HEK293 (cell line): ENCODE measurements around the gene STX18.
A peak's percentile ranks its signal among the peaks of the same experiment; 100 is the strongest.

ENCODE experiments used
- BCL6B ChIP-seq: fragments of 450-650 bp; formaldehyde crosslinking; IDR thresholded peaks from 2 replicates; pipeline ENCODE4 v1.5.1; 2017; ENCODE audit warnings: missing biosample characterization, missing genetic modification characterization
- EGR2 ChIP-seq: fragments of 450-650 bp; formaldehyde crosslinking; IDR thresholded peaks from 2 replicates; pipeline ENCODE4 v1.5.1; 2016; ENCODE audit warnings: low read depth, missing biosample characterization, missing genetic modification characterization
- HIC1 ChIP-seq: fragments of 450-650 bp; formaldehyde crosslinking; IDR thresholded peaks from 2 replicates; pipeline ENCODE4 v1.5.1; 2016; ENCODE audit warnings: missing biosample characterization, missing genetic modification characterization
- PATZ1 ChIP-seq: fragments of 450-650 bp; formaldehyde crosslinking; IDR thresholded peaks from 2 replicates; pipeline ENCODE4 v1.5.1; 2016; ENCODE audit warnings: missing biosample characterization, missing genetic modification characterization
- SCRT2 ChIP-seq: fragments of 450-650 bp; formaldehyde crosslinking; IDR thresholded peaks from 2 replicates; pipeline ENCODE4 v1.5.1; 2016; ENCODE audit warnings: missing biosample characterization, missing genetic modification characterization
- ZBTB49 ChIP-seq: fragments of 450-650 bp; formaldehyde crosslinking; IDR thresholded peaks from 2 replicates; pipeline ENCODE4 v1.5.1; 2016; ENCODE audit warnings: missing biosample characterization, missing genetic modification characterization, low read depth
- ZBTB7A ChIP-seq: fragments of 450-650 bp; formaldehyde crosslinking; IDR thresholded peaks from 2 replicates; pipeline ENCODE4 v1.5.1; 2016; ENCODE audit warnings: low read depth, missing biosample characterization, missing genetic modification characterization
- ZEB2 ChIP-seq: fragments of 450-650 bp; formaldehyde crosslinking; IDR thresholded peaks from 2 replicates; pipeline ENCODE4 v1.5.1; 2016; ENCODE audit warnings: missing biosample characterization, missing genetic modification characterization
- ZNF133 ChIP-seq: fragments of 450-650 bp; formaldehyde crosslinking; IDR thresholded peaks from 2 replicates; pipeline ENCODE4 v1.5.1; 2016; ENCODE audit warnings: missing biosample characterization, missing genetic modification characterization
- ZNF169 ChIP-seq: fragments of 450-650 bp; formaldehyde crosslinking; IDR thresholded peaks from 2 replicates; pipeline ENCODE4 v1.5.1; 2016; ENCODE audit warnings: missing biosample characterization, missing genetic modification characterization
- ZNF24 ChIP-seq: fragments of 450-650 bp; formaldehyde crosslinking; IDR thresholded peaks from 2 replicates; pipeline ENCODE4 v1.5.1; 2016; ENCODE audit warnings: missing biosample characterization, missing genetic modification characterization
- ZNF280D ChIP-seq: fragments of 450-650 bp; formaldehyde crosslinking; IDR thresholded peaks from 2 replicates; pipeline ENCODE4 v1.5.1; 2016; ENCODE audit warnings: missing biosample characterization, missing genetic modification characterization
- ZNF391 ChIP-seq: fragments of 450-650 bp; formaldehyde crosslinking; IDR thresholded peaks from 2 replicates; pipeline ENCODE4 v1.5.1; 2016; ENCODE audit warnings: low read depth, missing biosample characterization, missing genetic modification characterization, borderline replicate concordance
- ZNF416 ChIP-seq: fragments of 450-650 bp; formaldehyde crosslinking; IDR thresholded peaks from 2 replicates; pipeline ENCODE4 v1.5.1; 2016; ENCODE audit warnings: missing biosample characterization, missing genetic modification characterization
- ZNF510 ChIP-seq: fragments of 450-650 bp; formaldehyde crosslinking; IDR thresholded peaks from 2 replicates; pipeline ENCODE4 v1.5.1; 2018; ENCODE audit warnings: mild to moderate bottlenecking, missing genetic modification characterization, missing biosample characterization; ENCODE audit not compliant: insufficient replicate concordance
- ZNF521 ChIP-seq: fragments of 450-650 bp; formaldehyde crosslinking; IDR thresholded peaks from 2 replicates; pipeline ENCODE4 v1.5.1; 2017; ENCODE audit warnings: missing biosample characterization, mild to moderate bottlenecking, missing genetic modification characterization
- ZNF530 ChIP-seq: fragments of 450-650 bp; formaldehyde crosslinking; IDR thresholded peaks from 2 replicates; pipeline ENCODE4 v1.5.1; 2016; ENCODE audit warnings: low read depth, missing biosample characterization, missing genetic modification characterization
- ZNF544 ChIP-seq: fragments of 450-650 bp; formaldehyde crosslinking; IDR thresholded peaks from 2 replicates; pipeline ENCODE4 v1.5.0; 2017; ENCODE audit warnings: missing biosample characterization, missing genetic modification characterization
- ZNF561 ChIP-seq: fragments of 450-650 bp; IDR thresholded peaks from 2 replicates; pipeline ENCODE4 v1.5.1; 2018; ENCODE audit warnings: missing biosample characterization, missing genetic modification characterization, borderline replicate concordance
- ZNF677 ChIP-seq: fragments of 450-650 bp; IDR thresholded peaks from 2 replicates; pipeline ENCODE4 v1.5.0; 2018; ENCODE audit warnings: missing biosample characterization, mild to moderate bottlenecking, missing genetic modification characterization, moderate library complexity
- TF ChIP-seq, protein P1 (sequence below): fragments of 450-650 bp; formaldehyde crosslinking; IDR thresholded peaks from 2 replicates; pipeline ENCODE4 v1.5.1; 2016; ENCODE audit warnings: missing biosample characterization, missing genetic modification characterization
- TF ChIP-seq, protein P2 (sequence below): fragments of 450-650 bp; formaldehyde crosslinking; IDR thresholded peaks from 2 replicates; pipeline ENCODE4 v1.5.1; 2016; ENCODE audit warnings: missing biosample characterization, missing genetic modification characterization

STX18 gene

GRCh38 chr4:4541661-4542570 is at the start of gene STX18 (continued):
- TF ChIP-seq HIC1 (tag by site-specific recombination), result peak; percentile 51; the same call in 1 of the 2 replicates
- no peak for TF ChIP-seq ZNF544
- TF ChIP-seq EGR2, result peak; percentile 82
- no peak for TF ChIP-seq ZNF677 (tag by site-specific recombination)
- TF ChIP-seq, protein P1, sequence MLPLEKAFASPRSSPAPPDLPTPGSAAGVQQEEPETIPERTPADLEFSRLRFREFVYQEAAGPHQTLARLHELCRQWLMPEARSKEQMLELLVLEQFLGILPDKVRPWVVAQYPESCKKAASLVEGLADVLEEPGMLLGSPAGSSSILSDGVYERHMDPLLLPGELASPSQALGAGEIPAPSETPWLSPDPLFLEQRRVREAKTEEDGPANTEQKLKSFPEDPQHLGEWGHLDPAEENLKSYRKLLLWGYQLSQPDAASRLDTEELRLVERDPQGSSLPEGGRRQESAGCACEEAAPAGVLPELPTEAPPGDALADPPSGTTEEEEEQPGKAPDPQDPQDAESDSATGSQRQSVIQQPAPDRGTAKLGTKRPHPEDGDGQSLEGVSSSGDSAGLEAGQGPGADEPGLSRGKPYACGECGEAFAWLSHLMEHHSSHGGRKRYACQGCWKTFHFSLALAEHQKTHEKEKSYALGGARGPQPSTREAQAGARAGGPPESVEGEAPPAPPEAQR (tag by site-specific recombination), result peak; percentile 88; the same call in 1 of the 2 replicates
- peak; percentile 96 for TF ChIP-seq ZEB2 (tag by site-specific recombination)
- TF ChIP-seq PATZ1 (tag by site-specific recombination), result peak; percentile 82
- TF ChIP-seq, protein P2, sequence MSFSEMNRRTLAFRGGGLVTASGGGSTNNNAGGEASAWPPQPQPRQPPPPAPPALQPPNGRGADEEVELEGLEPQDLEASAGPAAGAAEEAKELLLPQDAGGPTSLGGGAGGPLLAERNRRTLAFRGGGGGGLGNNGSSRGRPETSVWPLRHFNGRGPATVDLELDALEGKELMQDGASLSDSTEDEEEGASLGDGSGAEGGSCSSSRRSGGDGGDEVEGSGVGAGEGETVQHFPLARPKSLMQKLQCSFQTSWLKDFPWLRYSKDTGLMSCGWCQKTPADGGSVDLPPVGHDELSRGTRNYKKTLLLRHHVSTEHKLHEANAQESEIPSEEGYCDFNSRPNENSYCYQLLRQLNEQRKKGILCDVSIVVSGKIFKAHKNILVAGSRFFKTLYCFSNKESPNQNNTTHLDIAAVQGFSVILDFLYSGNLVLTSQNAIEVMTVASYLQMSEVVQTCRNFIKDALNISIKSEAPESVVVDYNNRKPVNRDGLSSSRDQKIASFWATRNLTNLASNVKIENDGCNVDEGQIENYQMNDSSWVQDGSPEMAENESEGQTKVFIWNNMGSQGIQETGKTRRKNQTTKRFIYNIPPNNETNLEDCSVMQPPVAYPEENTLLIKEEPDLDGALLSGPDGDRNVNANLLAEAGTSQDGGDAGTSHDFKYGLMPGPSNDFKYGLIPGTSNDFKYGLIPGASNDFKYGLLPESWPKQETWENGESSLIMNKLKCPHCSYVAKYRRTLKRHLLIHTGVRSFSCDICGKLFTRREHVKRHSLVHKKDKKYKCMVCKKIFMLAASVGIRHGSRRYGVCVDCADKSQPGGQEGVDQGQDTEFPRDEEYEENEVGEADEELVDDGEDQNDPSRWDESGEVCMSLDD (tag by site-specific recombination), result peak; percentile 83
- peak; percentile 86; the same call in 1 of the 2 replicates for TF ChIP-seq ZBTB7A (tag by site-specific recombination)
- TF ChIP-seq SCRT2 (tag by site-specific recombination), result peak; percentile 67; the same call in 1 of the 2 replicates
- TF ChIP-seq ZNF24, result peak; percentile 97
- TF ChIP-seq BCL6B (tag by site-specific recombination), result no peak
- TF ChIP-seq ZNF416 (tag by site-specific recombination), result no peak
- TF ChIP-seq ZNF133 (tag by site-specific recombination), result no peak
- TF ChIP-seq ZNF521 (tag by site-specific recombination), result no peak
- peak; percentile 81 for TF ChIP-seq ZNF280D (tag by site-specific recombination)
- peak; percentile 95 for TF ChIP-seq ZNF561 (tag by site-specific recombination)
- TF ChIP-seq ZBTB49 (tag by site-specific recombination), result 0 out of 2 replicates have a peak, but pooled peaks have one; percentile 26
- TF ChIP-seq ZNF391 (tag by site-specific recombination), result peak; percentile 99
- no peak for TF ChIP-seq ZNF530 (tag by site-specific recombination)
- no peak for TF ChIP-seq ZNF169
- TF ChIP-seq ZNF510 (tag by site-specific recombination), result no peak
